Loucy (cell line): Measurements from ENCODE around the gene TRAT1.
A peak's percentile ranks its signal among the peaks of the same experiment; 100 is the strongest.

Experiments used
- H2AFZ ChIP-seq: fragments of 200-600 bp; sonication (generic); 2 replicates; pipeline ENCODE4 v1.6.0; 2016; ENCODE audit warnings: antibody characterized with exemption, mild to moderate bottlenecking, low read length, moderate library complexity
- H3F3A ChIP-seq: fragments of 200-600 bp; 2 replicates; pipeline ENCODE4 v1.6.0; 2016; ENCODE audit warnings: antibody characterized with exemption, low read depth, mild to moderate bottlenecking
- H3K27me3 ChIP-seq: fragments of 200-600 bp; sonication (generic); 2 replicates; pipeline ENCODE4 v1.6.1; 2014; ENCODE audit warnings: low read length, mild to moderate bottlenecking; ENCODE audit not compliant: insufficient read depth, poor library complexity, severe bottlenecking
- H3K36me3 ChIP-seq: fragments of 200-600 bp; sonication (generic); 2 replicates; pipeline ENCODE4 v1.6.1; 2016; ENCODE audit warnings: low read length; ENCODE audit not compliant: insufficient read depth
- H3K4me1 ChIP-seq: fragments of 200-600 bp; sonication (generic); 2 replicates; pipeline ENCODE4 v1.5.1; 2014; ENCODE audit warnings: low read length, mild to moderate bottlenecking; ENCODE audit not compliant: insufficient read depth, poor library complexity, severe bottlenecking
- H3K4me2 ChIP-seq: fragments of 200-600 bp; sonication (generic); 2 replicates; pipeline ENCODE4 v1.6.0; 2014; ENCODE audit warnings: antibody characterized with exemption, low read length, low read depth, mild to moderate bottlenecking; ENCODE audit not compliant: poor library complexity, severe bottlenecking
- H3K4me3 ChIP-seq: fragments of 200-600 bp; sonication (generic); 2 replicates; pipeline ENCODE4 v1.5.1; 2014; ENCODE audit warnings: low read length, mild to moderate bottlenecking, mixed read lengths; ENCODE audit not compliant: poor library complexity, severe bottlenecking
- H3K79me2 ChIP-seq: fragments of 200-600 bp; sonication (generic); 2 replicates; pipeline ENCODE4 v1.6.1; 2014; ENCODE audit warnings: low read length; ENCODE audit not compliant: insufficient read depth
- H3K9ac ChIP-seq: fragments of 200-600 bp; sonication (generic); 2 replicates; pipeline ENCODE4 v1.6.0; 2014; ENCODE audit warnings: mild to moderate bottlenecking, low read depth, low read length, moderate library complexity; ENCODE audit not compliant: poor library complexity, severe bottlenecking
- H3K9me2 ChIP-seq: fragments of 200-600 bp; sonication (generic); replicated peaks from 2 replicates; pipeline ENCODE4 v1.6.1; 2016; ENCODE audit warnings: low read depth, low read length, mixed read lengths
- H3K9me3 ChIP-seq: fragments of 200-600 bp; sonication (generic); 2 replicates; pipeline ENCODE4 v1.6.1; 2014; ENCODE audit warnings: mild to moderate bottlenecking, antibody characterized with exemption, low read length, low read depth; ENCODE audit not compliant: insufficient read depth
- H4K20me1 ChIP-seq: fragments of 200-600 bp; sonication (generic); 2 replicates; pipeline ENCODE4 v1.6.0; 2014; ENCODE audit warnings: antibody characterized with exemption, low read length, mild to moderate bottlenecking; ENCODE audit not compliant: insufficient read depth, poor library complexity, severe bottlenecking
- CTCF ChIP-seq: fragments of 200-600 bp; sonication (generic); conservative IDR thresholded peaks from 2 replicates; pipeline ENCODE4 v1.5.1; 2014; ENCODE audit warnings: mild to moderate bottlenecking, antibody characterized with exemption, low read length
- EZH2phosphoT487 ChIP-seq: fragments of 200-600 bp; IDR thresholded peaks from 2 replicates; pipeline ENCODE4 v1.6.1; 2018; ENCODE audit warnings: antibody characterized with exemption, mild to moderate bottlenecking, moderate library complexity, borderline replicate concordance

Gene TRAT1

GRCh38 chr3:108883373-108883772 lies 60.8 kb downstream of the TRAT1 start:
- no peaks in the 10 kb centered on the region for H3K27me3 ChIP-seq
- H3K79me2 ChIP-seq, result no peaks in the 10 kb centered on the region
- H3K9me2 ChIP-seq, result no peaks in the 10 kb centered on the region
- TF ChIP-seq CTCF, result no peak
- no peak for TF ChIP-seq EZH2phosphoT487
- H3K4me1 ChIP-seq, result peaks cover 13% of the 10 kb centered on the region
- no peak overlapping the region for H3K4me3 ChIP-seq
- no peak overlapping the region for H2AFZ ChIP-seq
- no peaks in the 10 kb centered on the region for H4K20me1 ChIP-seq
- H3K9me3 ChIP-seq, result no peaks in the 10 kb centered on the region
- H3K36me3 ChIP-seq, result no peaks in the 10 kb centered on the region
- H3F3A ChIP-seq, result no peaks in the 10 kb centered on the region
- no peak overlapping the region for H3K9ac ChIP-seq
- peak overlapping the region; percentile 18 for H3K4me2 ChIP-seq

GRCh38 chr3:108887121-108887520 lies 64.5 kb downstream of the TRAT1 start:
- Histone ChIP-seq H3K79me2 (no peaks in the 10 kb centered on the region), H4K20me1 (no peaks in the 10 kb centered on the region), H3K4me1 (peaks cover 13% of the 10 kb centered on the region), H2AFZ (no peak overlapping the region), H3F3A (no peaks in the 10 kb centered on the region), H3K9me2 (no peaks in the 10 kb centered on the region), H3K4me2 (no peak overlapping the region), H3K9ac (no peak overlapping the region), H3K9me3 (no peaks in the 10 kb centered on the region), H3K4me3 (no peak overlapping the region), H3K36me3 (no peaks in the 10 kb centered on the region), H3K27me3 (no peaks in the 10 kb centered on the region)
- TF ChIP-seq CTCF (no peak), EZH2phosphoT487 (no peak)

- Histone ChIP-seq H3K9me2 (no peaks in the 10 kb centered on the region), H3K9me3 (no peaks in the 10 kb centered on the region), H3K4me1 (peaks cover 13% of the 10 kb centered on the region), H4K20me1 (no peaks in the 10 kb centered on the region), H3F3A (no peaks in the 10 kb centered on the region), H3K4me2 (no peak overlapping the region), H3K4me3 (no peak overlapping the region), H3K9ac (no peak overlapping the region), H2AFZ (no peak overlapping the region), H3K79me2 (no peaks in the 10 kb centered on the region), H3K27me3 (no peaks in the 10 kb centered on the region), H3K36me3 (no peaks in the 10 kb centered on the region)
- no peak for TF ChIP-seq CTCF
- TF ChIP-seq EZH2phosphoT487, result no peak
These were observed 65.2 kb downstream of the TRAT1 start for GRCh38 chr3:108887777-108888176.
